NOMO-1 treated with DMSO at 0.1 percent for 48 hours (cell line): Measurements from ENCODE around the gene TBCE.

Experiments
- DNase-seq: peaks from one replicate; lab custom pipeline; 2025; ENCODE audit not compliant: unreplicated experiment; lab: John Stamatoyannopoulos, UW

TBCE gene

GRCh38 chr1:235409042-235409820 lies 42.0 kb downstream of the TBCE start:
- no peak for DNase-seq

GRCh38 chr1:235410467-235410866 lies 43.2 kb downstream of the TBCE start:
- DNase-seq = no peak

- no peak for DNase-seq
Observed at GRCh38 chr1:235411489-235412486, 44.6 kb downstream of the TBCE start.

- peak; percentile 61 for DNase-seq
Observed at GRCh38 chr1:235415008-235415904, 48.0 kb downstream of the TBCE start.

- DNase-seq = no peak
Observed at GRCh38 chr1:235416662-235417049, 49.4 kb downstream of the TBCE start.

- peak; percentile 62 for DNase-seq
Observed at GRCh38 chr1:235417086-235417697, 50.0 kb downstream of the TBCE start.

- no peak for DNase-seq
Observed at GRCh38 chr1:235421751-235422150, 54.5 kb downstream of the TBCE start.

GRCh38 chr1:235423214-235423652 lies 56.0 kb downstream of the TBCE start:
- no peak for DNase-seq

- DNase-seq = no peak
Observed at GRCh38 chr1:235424092-235424491, 56.9 kb downstream of the TBCE start.

- DNase-seq = no peak
Observed at GRCh38 chr1:235425357-235425756, 58.1 kb downstream of the TBCE start.

GRCh38 chr1:235426143-235426542 lies 58.9 kb downstream of the TBCE start:
- no peak for DNase-seq

GRCh38 chr1:235426680-235427079 lies 59.5 kb downstream of the TBCE start:
- no peak for DNase-seq

- no peak for DNase-seq
Observed at GRCh38 chr1:235427447-235427846, 60.2 kb downstream of the TBCE start.

- no peak for DNase-seq
Observed at GRCh38 chr1:235429143-235429542, 61.9 kb downstream of the TBCE start.

GRCh38 chr1:235430991-235431390 lies 63.8 kb downstream of the TBCE start:
- no peak for DNase-seq

GRCh38 chr1:235434001-235434400 lies 66.8 kb downstream of the TBCE start:
- no peak for DNase-seq

GRCh38 chr1:235441159-235441685 lies 74.0 kb downstream of the TBCE start:
- DNase-seq = no peak

GRCh38 chr1:235442788-235443429 lies 75.7 kb downstream of the TBCE start:
- DNase-seq = peak; percentile 23

- no peak for DNase-seq
Observed at GRCh38 chr1:235448616-235449015, 81.4 kb downstream of the TBCE start.

GRCh38 chr1:235450433-235450832 lies 83.2 kb downstream of the TBCE start:
- DNase-seq = no peak
